Heart left ventricle (tissue), 16 donors: ENCODE results near the gene LSS. TPM values are rescaled to one million over a fixed set of nuclear protein-coding genes. Genes with fewer than 3 reads are reported as not detected.
"Not testable (repeated sequence)": the region's sequence is repeated elsewhere in the genome, so short reads cannot be mapped to it uniquely, and the experiment has no call there.

ENCODE experiments used
- ATAC-seq, 4 donors: fragments of 200-7000 bp; cut with Tn5 transposase; one replicate each; pipeline ENCODE4 v1.9.1; 2020 to 2022; ENCODE audit warnings: moderate library complexity in 4 of 4, mild to moderate bottlenecking in 3 of 4, moderate number of reproducible peaks in 1 of 4
- DNase-seq, 5 donors: peaks; one replicate each; pipeline ENCODE4 v3.0.0-alpha.2; 2020
- H3K27ac ChIP-seq, 12 donors: fragments of 200-600 bp; sonication (generic) in 4 of 12; one replicate each; pipeline versions ENCODE4 v1.5.0 to v1.8.0; 2016 to 2022; ENCODE audit warnings: mild to moderate bottlenecking in 2 of 12
- H3K27me3 ChIP-seq, 9 donors: fragments of 200-600 bp; sonication (generic) in 2 of 9; one replicate each; pipeline versions ENCODE4 v1.5.1 to v1.8.0; 2016 to 2022; ENCODE audit warnings: mild to moderate bottlenecking in 3 of 9
- H3K36me3 ChIP-seq, 9 donors: fragments of 200-600 bp; sonication (generic) in 2 of 9; one replicate each; pipeline versions ENCODE4 v1.5.0 to v1.8.0; 2018 to 2022; ENCODE audit warnings: mild to moderate bottlenecking in 2 of 9
- H3K4me1 ChIP-seq, 12 donors: fragments of 200-600 bp; sonication (generic) in 4 of 12; one replicate each; pipeline versions ENCODE4 v1.5.0 to v1.8.0; 2016 to 2022; ENCODE audit warnings: mild to moderate bottlenecking in 3 of 12
- H3K4me3 ChIP-seq, 12 donors: fragments of 200-600 bp; sonication (generic) in 4 of 12; one replicate each; pipeline versions ENCODE4 v1.5.0 to v1.8.0; 2017 to 2022; ENCODE audit warnings: mild to moderate bottlenecking in 9 of 12, moderate library complexity in 4 of 12
- H3K9me3 ChIP-seq, 12 donors: fragments of 200-600 bp; sonication (generic) in 4 of 12; one replicate each; pipeline versions ENCODE4 v1.5.0 to v1.8.0; 2016 to 2022; ENCODE audit warnings: mild to moderate bottlenecking in 1 of 12
- POLR2A ChIP-seq, 2 donors: fragments of 450-650 bp; IDR thresholded peaks; one replicate each; pipeline ENCODE4 v1.6.1; 2017; ENCODE audit warnings: antibody characterized with exemption in 2 of 2, mild to moderate bottlenecking in 2 of 2, moderate library complexity in 2 of 2
- WGBS, 4 donors: extraction: QIAGEN DNeasy Blood & Tissue Kit in 2 of 4; methylation state at CpG; one replicate each; pipeline versions ENCODE4 v1.1.5 to v1.1.7; 2013 to 2018; 5-methylcytosine and 5-hydroxymethylcytosine counted together
- intact Hi-C, 10 donors: fragments of 100-400 bp; cut with DNase I; formaldehyde crosslinking; loops; one replicate each; pipeline versions ENCODE4 v1.11.1 to v1.14.2; 2022
- polyA plus RNA-seq, 2 donors: library from polyadenylated mRNA; stranded (reverse); fragments of 200-250 nt; gene quantifications; one replicate each; pipeline ENCODE4 v1.2.3, GENCODE V29; 2013
- total RNA-seq, 9 donors: library from RNA; depleted of rRNA in 2 of 9; stranded (reverse); fragments of >200 nt in 2 of 9; fragmentation: NEBNext Ultra II Directional in 3 of 9; extraction: Animal tissue kit (Norgen Biotek cat#: 25700) in 3 of 9; gene quantifications; one replicate each; pipeline versions ENCODE4 v1.1.0 to v1.2.4, GENCODE V29; 2016 to 2023
- TF ChIP-seq, protein P1 (sequence below), 12 donors: fragments of 200-600 bp; sonication (generic) in 4 of 12; IDR thresholded peaks; one replicate each; pipeline versions ENCODE4 v1.5.0 to v1.8.0; 2018 to 2022; ENCODE audit warnings: antibody characterized with exemption in 12 of 12, mild to moderate bottlenecking in 5 of 12
- donor health status: ischemic (EF 13 %, LVEDD 7.1; RV severe dilation, severe dysfunction).
- donor health status: healthy with polysubstance abuse.
- donor health status: DM: no; HTN: yes; CAD: no.
- donor health status: DM: no; HTN: no; CAD: no.
- donor health status: ischemic (EF 25% LVEDD 6.9; RV normal size, moderate dysfunction).
- donor health status: ischemic (EF 25% LVEDD 5.7; RV mildly dilated, moderate dysfunction).
- donor health status: healthy.
- donor health status: DM: yes; HTN: yes; CAD: no.
- donor health status: ischemic (EF 35%, LVEDD 5.7; RV mildly dilated, moderate dysfunction).
- donor health status: nonischemic (EF 11% LVEDD 7.7; RV severe dilation, severe dysfunction).
- donor health status: DM: yes; HTN: yes; CAD: no.
- donor health status: PGD.
- donor health status: ischemic (EF 29% LVEDD 5.4; RV normal size, mild dysfunction).
- donor health status: nonischemic (EF 23%, LVEDD 6.1; RV moderate dilation, normal function).

The LSS gene
- total and polyA plus RNA-seq, 11 donors: 25.1 to 65.5 (median 40.7) TPM

DNA sequence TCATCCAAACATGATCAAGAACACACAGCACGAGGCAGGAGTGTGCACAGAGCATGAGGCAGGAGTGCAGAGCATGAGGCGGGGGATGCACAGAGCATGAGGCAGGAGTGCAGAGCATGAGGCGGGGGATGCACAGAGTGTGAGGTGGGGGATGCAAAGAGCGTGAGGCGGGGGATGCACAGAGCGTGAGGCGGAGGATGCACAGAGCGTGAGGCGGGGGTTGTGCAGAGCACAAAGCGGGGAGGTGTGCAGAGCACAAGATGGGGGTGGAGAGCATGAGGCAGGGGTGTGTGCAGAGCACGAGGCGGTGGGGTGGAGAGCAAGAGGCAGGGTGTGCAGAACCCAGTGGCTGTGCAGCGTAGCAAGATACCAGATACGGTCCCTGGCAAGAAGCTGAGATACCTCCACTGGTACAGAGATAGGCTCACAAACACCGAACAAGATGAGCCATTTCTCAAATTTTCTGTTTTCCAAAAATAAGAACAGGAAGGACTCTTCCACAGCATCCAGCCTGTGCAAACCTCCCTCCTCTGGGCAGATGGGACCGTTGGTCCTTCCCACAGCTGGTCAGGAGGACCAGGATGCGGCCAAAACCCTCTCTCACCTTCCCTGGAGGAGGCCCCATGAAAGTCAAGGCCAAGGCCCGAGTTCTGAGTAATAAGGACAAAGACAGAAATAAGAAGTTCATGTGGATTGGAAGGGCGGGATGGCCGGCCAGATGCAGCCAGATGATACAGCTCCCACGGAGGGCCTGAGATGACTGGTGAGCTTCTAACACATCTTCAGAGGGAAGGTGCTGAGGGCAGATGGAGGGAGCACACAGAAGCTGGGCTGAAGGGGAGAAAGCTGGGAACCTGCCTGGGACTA is 56.3 kb downstream of the LSS start:
- DNase-seq (peak in 2 of 5 donors; percentile 6 to 11), ATAC-seq (peak in 1 of 4 donors; percentile 44)
- peaks cover 0 to 22% (median 0%) of the 10 kb centered on the region in 12 donors for H3K9me3 ChIP-seq
- intact Hi-C loops: no loop called here
- TF ChIP-seq, protein P1, sequence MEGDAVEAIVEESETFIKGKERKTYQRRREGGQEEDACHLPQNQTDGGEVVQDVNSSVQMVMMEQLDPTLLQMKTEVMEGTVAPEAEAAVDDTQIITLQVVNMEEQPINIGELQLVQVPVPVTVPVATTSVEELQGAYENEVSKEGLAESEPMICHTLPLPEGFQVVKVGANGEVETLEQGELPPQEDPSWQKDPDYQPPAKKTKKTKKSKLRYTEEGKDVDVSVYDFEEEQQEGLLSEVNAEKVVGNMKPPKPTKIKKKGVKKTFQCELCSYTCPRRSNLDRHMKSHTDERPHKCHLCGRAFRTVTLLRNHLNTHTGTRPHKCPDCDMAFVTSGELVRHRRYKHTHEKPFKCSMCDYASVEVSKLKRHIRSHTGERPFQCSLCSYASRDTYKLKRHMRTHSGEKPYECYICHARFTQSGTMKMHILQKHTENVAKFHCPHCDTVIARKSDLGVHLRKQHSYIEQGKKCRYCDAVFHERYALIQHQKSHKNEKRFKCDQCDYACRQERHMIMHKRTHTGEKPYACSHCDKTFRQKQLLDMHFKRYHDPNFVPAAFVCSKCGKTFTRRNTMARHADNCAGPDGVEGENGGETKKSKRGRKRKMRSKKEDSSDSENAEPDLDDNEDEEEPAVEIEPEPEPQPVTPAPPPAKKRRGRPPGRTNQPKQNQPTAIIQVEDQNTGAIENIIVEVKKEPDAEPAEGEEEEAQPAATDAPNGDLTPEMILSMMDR (IDR thresholded peaks at IDR 0.05): no peak
- no peak for TF ChIP-seq POLR2A (IDR thresholded peaks at IDR 0.05)
- no peak overlapping the region for H3K27ac ChIP-seq
- peaks cover 0 to 7% (median 0%) of the 10 kb centered on the region in 12 donors for H3K4me1 ChIP-seq
- peaks cover 0 to 5% (median 0%) of the 10 kb centered on the region in 9 donors for H3K36me3 ChIP-seq
- no peak overlapping the region for H3K4me3 ChIP-seq
- 85 to 93% (median 87%) methylated on average over 21 of the region's 21 CpGs for WGBS, 4 donors
- H3K27me3 ChIP-seq: no peaks in the 10 kb centered on the region

DNA sequence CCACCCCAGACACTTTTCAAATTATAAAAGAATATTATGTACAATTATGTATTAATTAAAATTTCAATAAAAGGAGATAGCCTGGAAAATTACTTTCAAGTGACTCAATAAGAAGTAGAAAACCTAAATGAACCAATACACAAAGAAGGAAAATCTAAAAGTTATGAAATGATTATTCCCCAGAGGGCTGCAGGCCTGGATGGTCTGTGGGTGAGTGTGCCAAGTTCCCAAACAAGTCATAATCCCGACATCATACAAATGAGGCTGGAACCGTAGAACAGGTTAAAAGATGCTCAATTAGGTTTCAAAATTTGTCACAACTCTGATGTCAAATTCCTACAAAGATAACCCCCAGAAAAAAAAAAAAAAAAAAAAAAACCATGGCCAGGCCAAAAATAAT is 57.0 kb downstream of the LSS start:
- TF ChIP-seq, protein P1 (IDR thresholded peaks at IDR 0.05): no peak
- TF ChIP-seq POLR2A (IDR thresholded peaks at IDR 0.05): no peak
- intact Hi-C loops: no loop called here
- no peak for ATAC-seq
- Histone ChIP-seq H3K27me3 (no peaks in the 10 kb centered on the region), H3K4me3 (no peak overlapping the region), H3K36me3 (peaks cover 0 to 5% (median 0%) of the 10 kb centered on the region in 9 donors), H3K9me3 (peaks cover 0 to 18% (median 0%) of the 10 kb centered on the region in 12 donors), H3K4me1 (peaks cover 0 to 7% (median 0%) of the 10 kb centered on the region in 12 donors), H3K27ac (no peak overlapping the region)
- no peak for DNase-seq
- 29 to 75% (median 40%) methylated on average over 2 of the region's 2 CpGs for WGBS, 4 donors

DNA sequence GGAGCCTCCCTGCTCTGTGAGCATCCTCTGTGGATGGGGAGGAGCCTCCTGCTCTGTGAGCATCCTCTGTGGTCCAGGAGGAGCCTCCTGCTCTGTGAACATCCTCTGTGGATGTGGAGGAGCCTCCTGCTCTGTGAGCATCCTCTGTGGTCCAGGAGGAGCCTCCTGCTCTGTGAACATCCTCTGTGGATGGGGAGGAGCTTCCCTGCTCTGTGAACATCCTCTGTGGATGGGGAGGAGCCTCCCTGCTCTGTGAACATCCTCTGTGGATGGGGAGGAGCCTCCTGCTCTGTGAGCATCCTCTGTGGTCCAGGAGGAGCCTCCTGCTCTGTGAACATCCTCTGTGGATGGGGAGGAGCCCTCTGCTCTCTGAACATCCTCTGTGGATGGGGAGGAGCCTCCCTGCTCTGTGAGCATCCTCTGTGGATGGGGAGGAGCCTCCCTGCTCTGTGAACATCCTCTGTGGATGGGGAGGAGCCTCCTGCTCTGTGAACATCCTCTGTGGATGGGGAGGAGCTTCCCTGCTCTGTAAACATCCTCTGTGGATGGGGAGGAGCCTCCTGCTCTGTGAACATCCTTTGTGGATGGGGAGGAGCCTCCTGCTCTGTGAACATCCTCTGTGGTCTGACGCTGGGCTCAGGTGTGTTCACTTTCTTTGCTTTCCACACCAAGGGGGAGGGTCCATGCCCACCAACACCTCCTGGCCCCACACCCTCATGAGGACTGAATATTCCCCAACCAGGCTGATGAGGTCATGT is 58.0 kb downstream of the LSS start:
- H3K4me3 ChIP-seq, H3K4me1 ChIP-seq, intact Hi-C loops, ATAC-seq, H3K36me3 ChIP-seq, H3K27ac ChIP-seq, H3K27me3 ChIP-seq: not testable (repeated sequence)
- peak in 2 of 5 donors; percentile 11 to 27 for DNase-seq
- WGBS, 4 donors: 47 to 75% (median 67%) methylated on average over 1 of the region's 1 CpG
- H3K9me3 ChIP-seq: peaks cover 0 to 15% (median 0%) of the 10 kb centered on the region in 12 donors

DNA sequence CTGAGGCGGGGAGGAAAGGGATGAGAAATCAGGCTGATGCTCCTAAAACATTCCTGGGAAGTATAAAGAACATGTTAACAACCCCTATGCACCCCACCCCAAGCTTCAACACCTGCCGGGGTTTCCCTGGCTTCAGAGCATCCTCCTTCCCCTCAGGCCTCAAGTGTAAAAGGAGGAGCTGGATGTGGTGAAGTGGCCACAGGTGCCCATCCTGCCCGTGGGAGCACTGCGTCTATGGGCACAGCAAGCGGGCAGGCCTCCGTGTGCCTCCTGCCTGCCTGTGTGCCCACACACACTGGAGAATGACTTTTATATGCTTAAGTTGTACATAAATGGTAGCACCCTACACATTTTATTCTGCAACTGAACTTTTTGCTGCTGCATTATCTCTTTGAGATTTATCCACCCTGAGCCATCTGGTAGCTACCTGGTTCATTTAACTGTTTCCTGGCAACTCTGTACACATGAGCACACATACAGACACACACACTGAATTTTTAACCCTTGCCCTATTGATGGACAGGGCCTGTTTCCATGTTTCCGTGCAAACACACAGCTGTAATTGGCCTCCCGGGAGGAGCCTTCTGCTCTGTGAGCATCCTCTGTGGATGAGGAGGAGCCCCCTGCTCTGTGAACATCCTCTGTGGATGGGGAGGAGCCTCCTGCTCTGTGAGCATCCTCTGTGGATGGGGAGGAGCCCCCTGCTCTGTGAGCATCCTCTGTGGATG is 59.8 kb downstream of the LSS start:
- no peaks in the 10 kb centered on the region for H3K27me3 ChIP-seq
- peaks cover 0 to 7% (median 0%) of the 10 kb centered on the region in 12 donors for H3K4me1 ChIP-seq
- H3K36me3 ChIP-seq: peaks cover 0 to 5% (median 0%) of the 10 kb centered on the region in 9 donors
- no peak overlapping the region for H3K4me3 ChIP-seq
- intact Hi-C loops: no loop called here
- DNase-seq: peak in 1 of 5 donors; percentile 6
- no peak for ATAC-seq
- H3K9me3 ChIP-seq: peaks cover 0 to 3% (median 0%) of the 10 kb centered on the region in 12 donors
- WGBS, 4 donors: 75 to 80% (median 78%) methylated on average over 8 of the region's 8 CpGs
- TF ChIP-seq, protein P1 (IDR thresholded peaks at IDR 0.05): no peak
- TF ChIP-seq POLR2A (IDR thresholded peaks at IDR 0.05): no peak
- H3K27ac ChIP-seq: no peak overlapping the region
